K562 (cell line): ENCODE measurements around the gene ZGLP1. TPM values are rescaled to one million over a fixed set of nuclear protein-coding genes. Genes with fewer than 3 reads are reported as not detected.

Experiments
- ARID1B ChIP-seq: fragments of 450-650 bp; IDR thresholded peaks from 2 replicates; pipeline ENCODE4 v1.6.1; 2016; ENCODE audit warnings: antibody characterized with exemption, mild to moderate bottlenecking, inconsistent platforms
- CBFB ChIP-seq: sonication (generic); formaldehyde crosslinking; IDR thresholded peaks from 2 replicates; pipeline ENCODE4 v1.4.0; 2020; ENCODE audit warnings: mild to moderate bottlenecking, missing genetic modification reagents
- CREB1 ChIP-seq, 2 experiments: sonication (generic) in 1 of 2; formaldehyde crosslinking in 1 of 2; IDR thresholded peaks; 2 replicates each; pipeline versions ENCODE4 v1.6.1 to v1.8.0; 2012 to 2022; ENCODE audit warnings: inconsistent platforms in 1 of 2, mild to moderate bottlenecking in 1 of 2, missing genetic modification reagents in 1 of 2, moderate library complexity in 1 of 2
- DPF2 ChIP-seq: fragments of 450-650 bp; IDR thresholded peaks from 2 replicates; pipeline ENCODE4 v1.6.1; 2016
- FOXA3 ChIP-seq, 2 experiments: fragments of 450-650 bp in 1 of 2; sonication (generic) in 1 of 2; formaldehyde crosslinking; IDR thresholded peaks in 1 of 2; conservative IDR thresholded peaks in 1 of 2; 2 replicates each; pipeline versions ENCODE4 v1.4.0 to v1.8.0; 2020 to 2022; ENCODE audit warnings: mild to moderate bottlenecking in 2 of 2, missing genetic modification reagents in 1 of 2
- FOXJ2 ChIP-seq: fragments of 200-800 bp; sonication (Bioruptor generic); IDR thresholded peaks from 2 replicates; pipeline ENCODE4 v1.6.1; 2016; ENCODE audit warnings: missing genetic modification characterization, missing compliant biosample characterization
- ID3 ChIP-seq, 2 experiments: fragments of 250-450 bp in 1 of 2; fragments of 450-650 bp in 1 of 2; sonication (Bioruptor Pico) in 1 of 2; IDR thresholded peaks; 2 replicates each; pipeline versions ENCODE4 v1.6.1 to v1.8.0; 2016 to 2021; ENCODE audit warnings: mild to moderate bottlenecking in 2 of 2, moderate library complexity in 2 of 2, missing compliant biosample characterization in 1 of 2, missing genetic modification characterization in 1 of 2
- NFIC ChIP-seq: fragments of 450-650 bp; IDR thresholded peaks from 2 replicates; pipeline ENCODE4 v1.6.1; 2017; ENCODE audit warnings: mild to moderate bottlenecking, inconsistent platforms
- SREBF2 ChIP-seq: sonication (generic); formaldehyde crosslinking; IDR thresholded peaks from 2 replicates; pipeline ENCODE4 v1.4.0; 2020; ENCODE audit warnings: mild to moderate bottlenecking, missing genetic modification reagents
- ZNF384 ChIP-seq: IDR thresholded peaks from 2 replicates; pipeline ENCODE4 v1.6.1; 2012; ENCODE audit warnings: low read depth, low read length, improper control_type of control experiment
- polyA plus RNA-seq, 8 experiments: library from polyadenylated mRNA; depleted of rRNA in 4 of 8; stranded (reverse) in 5 of 8; unstranded in 3 of 8; fragments of >200 nt; fragmentation: Nextera tagmentation in 2 of 8; fragmentation: Illumina TruSeq in 1 of 8; extraction: Ambion mirVana in 2 of 8; extraction: Trizol in 1 of 8; gene quantifications; 2 replicates each; pipeline versions ENCODE4 v1.2.1 to v1.2.3, GENCODE V29; 2011 to 2014; ENCODE audit warnings: inconsistent platforms in 1 of 8, missing spikeins in 1 of 8
- total RNA-seq, 7 experiments: library from RNA; depleted of rRNA in 6 of 7; stranded (reverse); fragments of >200 nt in 6 of 7; fragmentation: Illumina TruSeq in 2 of 7; extraction: Trizol in 2 of 7; gene quantifications; 2 replicates each; pipeline versions ENCODE4 v1.2.1 to v1.2.3, GENCODE V29; 2011 to 2021; ENCODE audit warnings: low replicate concordance in 1 of 7
- TF ChIP-seq, protein P1 (sequence below): fragments of 250-450 bp; sonication (Bioruptor Pico); IDR thresholded peaks from 2 replicates; pipeline ENCODE4 v1.5.0; 2021

The ZGLP1 gene
- total and polyA plus RNA-seq, 9 of the 15 experiments (the other 6 are each of a cell fraction or from before 2014, with no cell fraction given): 0.24 to 4.5 (median 2.2) TPM

DNA sequence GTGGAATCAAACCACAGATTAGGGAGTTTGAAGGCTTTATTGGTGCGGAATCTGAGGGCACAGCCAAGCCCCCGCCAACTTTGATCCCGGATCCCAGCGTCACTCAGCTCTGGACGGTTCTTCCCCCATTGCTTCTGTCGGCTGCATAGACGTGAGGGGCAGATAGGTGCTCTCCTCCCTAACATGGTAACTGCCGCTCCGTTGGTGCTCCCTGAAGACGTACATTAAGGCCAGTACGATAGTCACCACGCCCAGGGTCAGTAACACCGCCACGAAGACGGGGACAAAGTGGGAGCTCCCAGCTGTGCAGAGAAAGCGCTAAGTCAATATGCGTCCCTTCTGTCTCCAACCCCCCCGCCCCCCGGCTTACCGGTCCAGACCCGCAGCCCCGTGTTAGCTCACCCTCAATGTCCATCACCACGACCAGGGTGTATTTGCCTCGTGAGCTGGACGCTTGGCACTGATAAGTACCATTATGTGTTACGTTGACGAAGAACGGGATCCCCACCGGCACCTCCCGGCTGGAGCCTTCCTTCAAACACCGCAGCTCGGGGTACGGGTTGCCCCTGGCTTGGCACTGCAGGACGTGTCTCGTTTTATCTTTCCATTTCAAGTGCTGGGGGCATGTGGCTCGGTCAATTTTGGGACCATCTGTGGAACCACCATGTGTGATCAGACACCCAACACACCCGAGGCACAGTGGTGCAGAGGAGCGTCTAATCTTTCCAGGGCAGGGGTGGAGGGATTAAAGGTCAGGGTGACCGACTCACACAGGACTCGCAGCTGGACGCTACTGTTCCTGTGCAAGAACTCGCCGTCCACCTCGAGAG lies 24.4 kb upstream of the ZGLP1 start (continued):
- TF ChIP-seq CBFB (CRISPR knock-in tag): peak; percentile 86; the same call in 1 of the 2 replicates
- TF ChIP-seq, protein P1, sequence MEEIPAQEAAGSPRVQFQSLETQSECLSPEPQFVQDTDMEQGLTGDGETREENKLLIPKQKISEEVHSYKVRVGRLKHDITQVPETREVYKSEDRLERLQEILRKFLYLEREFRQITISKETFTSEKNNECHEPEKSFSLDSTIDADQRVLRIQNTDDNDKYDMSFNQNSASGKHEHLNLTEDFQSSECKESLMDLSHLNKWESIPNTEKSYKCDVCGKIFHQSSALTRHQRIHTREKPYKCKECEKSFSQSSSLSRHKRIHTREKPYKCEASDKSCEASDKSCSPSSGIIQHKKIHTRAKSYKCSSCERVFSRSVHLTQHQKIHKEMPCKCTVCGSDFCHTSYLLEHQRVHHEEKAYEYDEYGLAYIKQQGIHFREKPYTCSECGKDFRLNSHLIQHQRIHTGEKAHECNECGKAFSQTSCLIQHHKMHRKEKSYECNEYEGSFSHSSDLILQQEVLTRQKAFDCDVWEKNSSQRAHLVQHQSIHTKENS (CRISPR knock-in tag): no peak
- no peak for TF ChIP-seq ZNF384
- TF ChIP-seq NFIC: peak; percentile 64
- TF ChIP-seq FOXA3 (CRISPR knock-in tag; conservative IDR thresholded peaks at IDR 0.05 in 1 of 2, IDR thresholded peaks at IDR 0.05 in 1 of 2): peak; percentile 36 to 95; a peak in 2 of 4 replicates
- 0 out of 2 replicates have a peak, but pooled peaks have one; percentile 75 for TF ChIP-seq SREBF2 (CRISPR knock-in tag)
- peak; percentile 72 for TF ChIP-seq ARID1B
- TF ChIP-seq ID3 (CRISPR knock-in tag; IDR thresholded peaks at IDR 0.05): no peak
- TF ChIP-seq ID3 (tag; IDR thresholded peaks at IDR 0.05): no peak; the same call in 1 of the 2 replicates
- peak; percentile 20; the same call in 1 of the 2 replicates for TF ChIP-seq DPF2
- no peak for TF ChIP-seq FOXJ2 (tag)
- TF ChIP-seq CREB1 (IDR thresholded peaks at IDR 0.05): peak; percentile 25; the same call in 1 of the 2 replicates
- TF ChIP-seq CREB1 (CRISPR knock-in tag; IDR thresholded peaks at IDR 0.05): no peak
